HepG2 (cell line): ENCODE data around the gene SLFNL1. TPM values are rescaled to one million over a fixed set of nuclear protein-coding genes. Genes with fewer than 3 reads are reported as not detected.

Source experiments
- BCL6 ChIP-seq: IDR thresholded peaks from 2 replicates; pipeline ENCODE4 v1.6.1; 2016; ENCODE audit warnings: missing genetic modification reagents, missing compliant biosample characterization
- BCLAF1 ChIP-seq: fragments of 450-650 bp; IDR thresholded peaks from 2 replicates; pipeline ENCODE4 v1.6.1; 2017; ENCODE audit warnings: mild to moderate bottlenecking
- CEBPG ChIP-seq: IDR thresholded peaks from 2 replicates; pipeline ENCODE4 v1.6.1; 2016
- CREB1 ChIP-seq, 2 experiments: fragments of 450-650 bp in 1 of 2; IDR thresholded peaks; 2 replicates each; pipeline ENCODE4 v1.6.1; 2016 to 2017; ENCODE audit warnings: control low read depth in 1 of 2, mild to moderate bottlenecking in 1 of 2, missing compliant biosample characterization in 1 of 2, missing genetic modification characterization in 1 of 2
- ELF1 ChIP-seq: sonication (generic); formaldehyde crosslinking; IDR thresholded peaks from 2 replicates; pipeline ENCODE4 v1.4.0; 2020; ENCODE audit warnings: missing genetic modification reagents
- MLX ChIP-seq: IDR thresholded peaks from 2 replicates; pipeline ENCODE4 v1.6.1; 2016
- NFE2L2 ChIP-seq: fragments of 150-350 bp; IDR thresholded peaks from 2 replicates; pipeline ENCODE4 v1.6.1; 2014; ENCODE audit warnings: low read length
- RCOR2 ChIP-seq: IDR thresholded peaks from 2 replicates; pipeline ENCODE4 v1.6.1; 2016; ENCODE audit warnings: missing biosample characterization, missing genetic modification reagents
- SAP130 ChIP-seq: IDR thresholded peaks from 2 replicates; pipeline ENCODE4 v1.6.1; 2016; ENCODE audit warnings: low read depth
- SOX6 ChIP-seq, 2 experiments: fragments of 450-650 bp in 1 of 2; sonication (generic) in 1 of 2; formaldehyde crosslinking in 1 of 2; IDR thresholded peaks; 2 replicates each; pipeline versions ENCODE4 v1.4.0 to v1.6.1; 2017 to 2020; ENCODE audit warnings: antibody characterized with exemption in 1 of 2, mild to moderate bottlenecking in 1 of 2, missing genetic modification reagents in 1 of 2
- ZBTB34 ChIP-seq: sonication (generic); formaldehyde crosslinking; IDR thresholded peaks from 2 replicates; pipeline ENCODE4 v1.8.0; 2022; ENCODE audit warnings: mild to moderate bottlenecking, missing genetic modification reagents
- ZC3H13 ChIP-seq: sonication (generic); formaldehyde crosslinking; IDR thresholded peaks from 2 replicates; pipeline ENCODE4 v1.8.1; 2023; ENCODE audit warnings: mild to moderate bottlenecking, missing genetic modification reagents, moderate library complexity
- ZNF224 ChIP-seq: sonication (generic); formaldehyde crosslinking; IDR thresholded peaks from 2 replicates; pipeline ENCODE4 v1.5.0; 2020; ENCODE audit warnings: mild to moderate bottlenecking, missing genetic modification reagents
- ZNF331 ChIP-seq: sonication (generic); formaldehyde crosslinking; IDR thresholded peaks from 2 replicates; pipeline ENCODE4 v1.4.0; 2020; ENCODE audit warnings: missing genetic modification reagents
- ZNF652 ChIP-seq: IDR thresholded peaks from 2 replicates; pipeline ENCODE4 v1.6.1; 2016; ENCODE audit warnings: low read depth, borderline replicate concordance
- polyA plus RNA-seq, 8 experiments: library from polyadenylated mRNA; depleted of rRNA in 3 of 8; stranded (reverse) in 7 of 8; unstranded in 1 of 8; fragments of >200 nt; fragmentation: Illumina TruSeq in 4 of 8; extraction: Trizol in 4 of 8; gene quantifications; 2 replicates each; pipeline versions ENCODE4 v1.2.1 to v1.2.3, GENCODE V29; 2011 to 2016; ENCODE audit warnings: low read depth in 4 of 8, missing spikeins in 1 of 8, mixed read lengths in 1 of 8; ENCODE audit not compliant: insufficient read depth in 1 of 8
- total RNA-seq, 5 experiments: library from RNA; depleted of rRNA; stranded (reverse); fragments of >200 nt; fragmentation: Illumina TruSeq; extraction: Trizol; gene quantifications; 2 replicates each; pipeline ENCODE4 v1.2.3, GENCODE V29; 2016; ENCODE audit warnings: low read depth in 1 of 5
- TF ChIP-seq, protein P1 (sequence below): sonication (generic); formaldehyde crosslinking; IDR thresholded peaks from 2 replicates; pipeline ENCODE4 v1.4.0; 2020; ENCODE audit warnings: missing genetic modification reagents, borderline replicate concordance
- TF ChIP-seq, protein P2 (sequence below): IDR thresholded peaks from 2 replicates; pipeline ENCODE4 v1.6.1; 2016; ENCODE audit warnings: missing genetic modification reagents, missing compliant biosample characterization

SLFNL1 gene
- total and polyA plus RNA-seq, 2 of the 13 experiments (the other 11 are each of a cell fraction or from before 2014, with no cell fraction given), result 0.07 to 0.20 TPM

GRCh38 chr1:40988280-40988679 lies 33.2 kb downstream of the SLFNL1 start (continued):
- TF ChIP-seq ZNF331 (CRISPR knock-in tag) (0 out of 2 replicates have a peak, but pooled peaks have one; percentile 24), ZBTB34 (CRISPR knock-in tag) (0 out of 2 replicates have a peak, but pooled peaks have one; percentile 9), BCLAF1 (no peak), NFE2L2 (no peak), SOX6 (IDR thresholded peaks at IDR 0.05) (no peak), SOX6 (CRISPR knock-in tag; IDR thresholded peaks at IDR 0.05) (peak; percentile 63; the same call in 1 of the 2 replicates), CEBPG (CRISPR knock-in tag) (peak; percentile 14; the same call in 1 of the 2 replicates), MLX (CRISPR knock-in tag) (no peak), BCL6 (CRISPR knock-in tag) (peak; percentile 75), SAP130 (CRISPR knock-in tag) (peak; percentile 45; the same call in 1 of the 2 replicates), RCOR2 (CRISPR knock-in tag) (0 out of 2 replicates have a peak, but pooled peaks have one; percentile 58), ELF1 (CRISPR knock-in tag) (peak; percentile 33; the same call in 1 of the 2 replicates), ZC3H13 (CRISPR knock-in tag) (no peak), CREB1 (IDR thresholded peaks at IDR 0.05) (no peak), CREB1 (CRISPR knock-in tag; IDR thresholded peaks at IDR 0.05) (peak; percentile 46; the same call in 1 of the 2 replicates), ZNF224 (no peak), ZNF652 (0 out of 2 replicates have a peak, but pooled peaks have one; percentile 43)
- TF ChIP-seq, protein P1, sequence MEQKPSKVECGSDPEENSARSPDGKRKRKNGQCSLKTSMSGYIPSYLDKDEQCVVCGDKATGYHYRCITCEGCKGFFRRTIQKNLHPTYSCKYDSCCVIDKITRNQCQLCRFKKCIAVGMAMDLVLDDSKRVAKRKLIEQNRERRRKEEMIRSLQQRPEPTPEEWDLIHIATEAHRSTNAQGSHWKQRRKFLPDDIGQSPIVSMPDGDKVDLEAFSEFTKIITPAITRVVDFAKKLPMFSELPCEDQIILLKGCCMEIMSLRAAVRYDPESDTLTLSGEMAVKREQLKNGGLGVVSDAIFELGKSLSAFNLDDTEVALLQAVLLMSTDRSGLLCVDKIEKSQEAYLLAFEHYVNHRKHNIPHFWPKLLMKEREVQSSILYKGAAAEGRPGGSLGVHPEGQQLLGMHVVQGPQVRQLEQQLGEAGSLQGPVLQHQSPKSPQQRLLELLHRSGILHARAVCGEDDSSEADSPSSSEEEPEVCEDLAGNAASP (CRISPR knock-in tag), result no peak
- TF ChIP-seq, protein P2, sequence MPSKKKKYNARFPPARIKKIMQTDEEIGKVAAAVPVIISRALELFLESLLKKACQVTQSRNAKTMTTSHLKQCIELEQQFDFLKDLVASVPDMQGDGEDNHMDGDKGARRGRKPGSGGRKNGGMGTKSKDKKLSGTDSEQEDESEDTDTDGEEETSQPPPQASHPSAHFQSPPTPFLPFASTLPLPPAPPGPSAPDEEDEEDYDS (CRISPR knock-in tag), result 0 out of 2 replicates have a peak, but pooled peaks have one; percentile 18
